Suppressor macrophage treated with lipopolysaccharide for 1 hour (primary cell): ENCODE data around the gene SLC14A1.

Source experiments
- DNase-seq, 3 donors: peaks; one replicate each; pipeline ENCODE4 v3.0.0-alpha.2; 2020 to 2022

Gene SLC14A1

GRCh38 chr18:45760462-45761036 lies 36.6 kb downstream of the SLC14A1 start:
- no peak for DNase-seq

- DNase-seq: peak; percentile 48 to 56 (median 52)
Measured at GRCh38 chr18:45761512-45762114, 37.6 kb downstream of the SLC14A1 start.

- DNase-seq: no peak
Measured at GRCh38 chr18:45764000-45764686, 40.2 kb downstream of the SLC14A1 start.

- DNase-seq: no peak
Measured at GRCh38 chr18:45765796-45766195, 41.8 kb downstream of the SLC14A1 start.

GRCh38 chr18:45771587-45772480 lies 47.9 kb downstream of the SLC14A1 start:
- peak; percentile 28 to 45 (median 41) for DNase-seq

- no peak for DNase-seq
Measured at GRCh38 chr18:45774065-45774521, 50.1 kb downstream of the SLC14A1 start.

GRCh38 chr18:45775241-45775676 lies 51.3 kb downstream of the SLC14A1 start:
- DNase-seq: peak; percentile 91 to 92 (median 91)

GRCh38 chr18:45775743-45776142 lies 51.8 kb downstream of the SLC14A1 start:
- no peak for DNase-seq

GRCh38 chr18:45777393-45777792 lies 53.4 kb downstream of the SLC14A1 start:
- DNase-seq: no peak

GRCh38 chr18:45780568-45780967 lies 56.6 kb downstream of the SLC14A1 start:
- no peak for DNase-seq

- DNase-seq: no peak
Measured at GRCh38 chr18:45782662-45783061, 58.7 kb downstream of the SLC14A1 start.

GRCh38 chr18:45783097-45784075 lies 59.4 kb downstream of the SLC14A1 start:
- DNase-seq: no peak

- DNase-seq: no peak
Measured at GRCh38 chr18:45785134-45785533, 61.2 kb downstream of the SLC14A1 start.

- peak in 2 of 3 donors; percentile 31 to 45 for DNase-seq
Measured at GRCh38 chr18:45786941-45787340, 63.0 kb downstream of the SLC14A1 start.

GRCh38 chr18:45787346-45787745 lies 63.4 kb downstream of the SLC14A1 start:
- DNase-seq: no peak

- DNase-seq: peak; percentile 74 to 85 (median 81)
Measured at GRCh38 chr18:45788861-45789260, 64.9 kb downstream of the SLC14A1 start.

- DNase-seq: peak; percentile 65 to 77 (median 65)
Measured at GRCh38 chr18:45792506-45793263, 68.7 kb downstream of the SLC14A1 start.

- peak; percentile 86 to 95 (median 92) for DNase-seq
Measured at GRCh38 chr18:45793264-45793965, 69.4 kb downstream of the SLC14A1 start.

GRCh38 chr18:45801416-45802004 lies 77.5 kb downstream of the SLC14A1 start:
- DNase-seq: no peak
